Type B pancreatic cell (in vitro differentiated cells): ENCODE results near the gene ZNF853. TPM values are rescaled to one million over a fixed set of nuclear protein-coding genes. Genes with fewer than 3 reads are reported as not detected.

ENCODE experiments used
- DNase-seq: peaks from one replicate; pipeline ENCODE4 v3.0.0; 2021; ENCODE audit warnings: mixed read lengths; ENCODE audit not compliant: unreplicated experiment; ENCODE audit errors: extremely low spot score
- H3K27ac Mint-ChIP-seq: 2 replicates; pipeline ENCODE4 v1.8.0; 2021; ENCODE audit warnings: mild to moderate bottlenecking, mixed read lengths
- H3K27me3 Mint-ChIP-seq: 2 replicates; pipeline ENCODE4 v1.8.0; 2021; ENCODE audit warnings: mixed read lengths
- H3K36me3 Mint-ChIP-seq: 2 replicates; pipeline ENCODE4 v1.8.0; 2021; ENCODE audit warnings: mixed read lengths
- H3K4me1 Mint-ChIP-seq: one replicate; pipeline ENCODE4 v1.8.0; 2021; ENCODE audit warnings: mixed read lengths; ENCODE audit not compliant: unreplicated experiment
- H3K4me3 Mint-ChIP-seq: 2 replicates; pipeline ENCODE4 v1.8.0; 2021; ENCODE audit warnings: mild to moderate bottlenecking, mixed read lengths
- H3K9me3 Mint-ChIP-seq: 2 replicates; pipeline ENCODE4 v1.8.0; 2021; ENCODE audit warnings: mixed read lengths
- total RNA-seq: library from RNA; stranded (reverse); gene quantifications from 2 replicates; pipeline ENCODE4 v1.2.1, GENCODE V29; 2021; ENCODE audit warnings: low replicate concordance
- TF ChIP-seq, protein P1 (sequence below): fragments of 200-600 bp; sonication (generic); conservative IDR thresholded peaks from 2 replicates; pipeline ENCODE4 v1.5.0; 2021; ENCODE audit warnings: antibody characterized with exemption, mild to moderate bottlenecking

The ZNF853 gene
- total RNA-seq, 1 donor from 2014 or later, result 9.2 TPM

DNA sequence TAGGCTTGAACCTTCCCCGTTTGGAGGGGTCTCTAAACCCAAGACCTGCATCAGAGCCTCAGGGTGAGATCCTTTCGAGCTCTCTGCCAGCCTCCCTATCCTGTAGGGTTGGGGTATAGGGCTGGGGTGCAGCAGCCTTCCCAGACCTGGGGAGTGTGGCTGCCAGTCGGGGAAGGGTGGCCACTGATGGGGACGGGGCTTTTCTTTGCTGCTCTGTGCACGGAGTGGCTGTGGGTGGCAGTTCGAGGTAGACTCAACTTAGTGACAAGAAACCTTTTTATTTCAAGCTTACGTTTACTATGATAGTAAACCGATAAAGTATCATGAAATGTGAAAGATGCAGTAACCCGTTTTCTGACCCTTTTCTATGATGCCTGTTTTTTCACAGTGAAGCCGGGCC, 34.7 kb downstream of the ZNF853 start:
- Mint-ChIP-seq H3K9me3 (no peaks in the 10 kb centered on the region), H3K36me3 (peaks cover 17% of the 10 kb centered on the region), H3K27me3 (no peaks in the 10 kb centered on the region), H3K27ac (no peak overlapping the region), H3K4me1 (no peaks in the 10 kb centered on the region), H3K4me3 (no peak overlapping the region)
- TF ChIP-seq, protein P1, sequence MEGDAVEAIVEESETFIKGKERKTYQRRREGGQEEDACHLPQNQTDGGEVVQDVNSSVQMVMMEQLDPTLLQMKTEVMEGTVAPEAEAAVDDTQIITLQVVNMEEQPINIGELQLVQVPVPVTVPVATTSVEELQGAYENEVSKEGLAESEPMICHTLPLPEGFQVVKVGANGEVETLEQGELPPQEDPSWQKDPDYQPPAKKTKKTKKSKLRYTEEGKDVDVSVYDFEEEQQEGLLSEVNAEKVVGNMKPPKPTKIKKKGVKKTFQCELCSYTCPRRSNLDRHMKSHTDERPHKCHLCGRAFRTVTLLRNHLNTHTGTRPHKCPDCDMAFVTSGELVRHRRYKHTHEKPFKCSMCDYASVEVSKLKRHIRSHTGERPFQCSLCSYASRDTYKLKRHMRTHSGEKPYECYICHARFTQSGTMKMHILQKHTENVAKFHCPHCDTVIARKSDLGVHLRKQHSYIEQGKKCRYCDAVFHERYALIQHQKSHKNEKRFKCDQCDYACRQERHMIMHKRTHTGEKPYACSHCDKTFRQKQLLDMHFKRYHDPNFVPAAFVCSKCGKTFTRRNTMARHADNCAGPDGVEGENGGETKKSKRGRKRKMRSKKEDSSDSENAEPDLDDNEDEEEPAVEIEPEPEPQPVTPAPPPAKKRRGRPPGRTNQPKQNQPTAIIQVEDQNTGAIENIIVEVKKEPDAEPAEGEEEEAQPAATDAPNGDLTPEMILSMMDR, result no peak
- DNase-seq, result no peak

DNA sequence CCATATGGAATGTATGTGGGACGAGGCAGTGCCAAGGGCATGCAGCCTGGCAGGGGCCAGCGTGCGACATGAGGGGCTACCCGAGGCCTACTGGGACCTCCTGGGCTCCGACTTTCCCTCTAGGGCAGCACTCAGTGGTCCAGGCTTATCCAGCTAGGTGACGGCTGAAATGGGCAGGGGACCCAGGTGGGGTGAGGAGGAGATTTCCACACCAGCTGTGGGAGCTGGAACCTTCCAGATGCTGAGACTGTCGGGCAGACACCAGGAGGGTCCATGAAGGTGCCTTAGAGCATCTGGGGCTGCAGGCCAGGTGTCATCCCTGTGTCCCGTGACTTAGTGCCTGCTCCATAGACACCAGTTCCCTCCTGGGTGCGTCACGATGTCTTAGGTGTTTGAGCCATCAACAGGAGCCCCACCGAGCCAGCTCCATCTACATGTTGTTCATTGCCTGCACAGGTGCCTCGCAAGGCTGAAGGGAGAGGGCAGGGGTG, 35.2 kb downstream of the ZNF853 start:
- Mint-ChIP-seq H3K27me3 (no peaks in the 10 kb centered on the region), H3K4me1 (no peaks in the 10 kb centered on the region), H3K27ac (no peak overlapping the region), H3K9me3 (no peaks in the 10 kb centered on the region), H3K4me3 (no peak overlapping the region), H3K36me3 (peaks cover 21% of the 10 kb centered on the region)
- no peak for DNase-seq
- TF ChIP-seq, protein P1, result no peak

DNA sequence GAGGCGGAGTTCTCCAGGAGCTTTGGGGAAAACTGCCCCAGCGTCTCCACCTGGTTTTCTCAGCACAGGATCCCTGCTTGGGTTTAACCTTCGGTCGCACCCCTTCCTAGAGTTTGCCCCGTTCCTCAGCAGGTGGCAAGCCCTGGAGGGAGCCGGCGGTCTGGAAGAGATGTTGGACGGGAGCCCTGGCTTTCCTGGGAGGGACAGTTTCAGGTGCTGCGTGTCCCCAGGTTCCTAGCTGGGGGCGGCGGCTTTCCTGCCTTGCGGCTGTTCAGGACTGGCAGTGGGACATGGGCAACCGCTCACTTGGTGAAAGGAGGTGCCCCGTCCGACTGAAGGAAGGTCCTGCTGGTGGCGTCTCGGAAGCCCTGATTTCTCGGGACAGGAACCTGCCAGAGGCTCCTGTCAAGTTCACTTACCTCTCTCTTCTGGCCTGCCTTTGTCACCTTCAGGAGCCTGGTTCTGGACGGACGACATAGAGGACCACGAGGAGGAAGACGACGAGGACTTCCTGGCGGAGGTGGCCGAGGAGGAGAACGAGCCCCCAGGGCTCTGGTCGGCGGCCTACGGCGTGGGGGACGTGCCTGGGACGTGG, 36.5 kb downstream of the ZNF853 start:
- TF ChIP-seq, protein P1, result no peak
- Mint-ChIP-seq H3K36me3 (peaks cover 21% of the 10 kb centered on the region), H3K27me3 (no peaks in the 10 kb centered on the region), H3K9me3 (no peaks in the 10 kb centered on the region), H3K4me1 (no peaks in the 10 kb centered on the region), H3K4me3 (no peak overlapping the region), H3K27ac (no peak overlapping the region)
- DNase-seq, result no peak

- Mint-ChIP-seq H3K27ac (no peak overlapping the region), H3K36me3 (peaks cover 21% of the 10 kb centered on the region), H3K4me1 (no peaks in the 10 kb centered on the region), H3K9me3 (no peaks in the 10 kb centered on the region), H3K4me3 (no peak overlapping the region), H3K27me3 (no peaks in the 10 kb centered on the region)
- TF ChIP-seq, protein P1, result no peak
- no peak for DNase-seq
Measured at GRCh38 chr7:6652446-6653011, 37.1 kb downstream of the ZNF853 start.

GRCh38 chr7:6653071-6654003, 37.9 kb downstream of the ZNF853 start:
- Mint-ChIP-seq H3K9me3 (no peaks in the 10 kb centered on the region), H3K27ac (no peak overlapping the region), H3K4me1 (no peaks in the 10 kb centered on the region), H3K27me3 (no peaks in the 10 kb centered on the region), H3K36me3 (peaks cover 21% of the 10 kb centered on the region), H3K4me3 (no peak overlapping the region)
- no peak for DNase-seq
- TF ChIP-seq, protein P1, result no peak
